GM12873 (cell line): ENCODE data around the gene MAOA.

Source experiments
- TF ChIP-seq, protein P1 (sequence below): IDR thresholded peaks from 2 replicates; pipeline ENCODE4 v1.5.1; 2012; ENCODE audit warnings: low read depth, mild to moderate bottlenecking, moderate library complexity, low read length, control low read depth; ENCODE audit not compliant: insufficient read depth; ENCODE audit errors: missing control alignments

The MAOA gene

DNA sequence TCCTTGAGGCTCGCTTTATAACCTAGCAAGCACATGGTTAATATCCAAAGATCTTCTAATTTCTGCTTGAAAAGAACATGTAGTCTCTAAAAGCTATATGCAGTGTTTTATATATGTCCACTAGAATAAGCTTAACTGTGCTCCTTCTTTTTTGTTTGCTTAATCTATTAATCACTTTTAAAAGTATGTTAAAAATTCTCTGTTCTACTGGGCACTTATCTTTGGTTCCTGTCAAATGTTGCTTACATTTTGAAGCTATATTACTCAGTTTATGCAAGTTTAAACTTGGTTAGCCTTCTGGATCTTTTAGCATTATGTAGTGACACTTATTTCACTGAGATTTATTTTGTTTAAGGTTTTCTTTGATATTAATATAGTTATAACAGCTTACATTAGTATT, 32.5 kb downstream of the MAOA start:
- TF ChIP-seq, protein P1, sequence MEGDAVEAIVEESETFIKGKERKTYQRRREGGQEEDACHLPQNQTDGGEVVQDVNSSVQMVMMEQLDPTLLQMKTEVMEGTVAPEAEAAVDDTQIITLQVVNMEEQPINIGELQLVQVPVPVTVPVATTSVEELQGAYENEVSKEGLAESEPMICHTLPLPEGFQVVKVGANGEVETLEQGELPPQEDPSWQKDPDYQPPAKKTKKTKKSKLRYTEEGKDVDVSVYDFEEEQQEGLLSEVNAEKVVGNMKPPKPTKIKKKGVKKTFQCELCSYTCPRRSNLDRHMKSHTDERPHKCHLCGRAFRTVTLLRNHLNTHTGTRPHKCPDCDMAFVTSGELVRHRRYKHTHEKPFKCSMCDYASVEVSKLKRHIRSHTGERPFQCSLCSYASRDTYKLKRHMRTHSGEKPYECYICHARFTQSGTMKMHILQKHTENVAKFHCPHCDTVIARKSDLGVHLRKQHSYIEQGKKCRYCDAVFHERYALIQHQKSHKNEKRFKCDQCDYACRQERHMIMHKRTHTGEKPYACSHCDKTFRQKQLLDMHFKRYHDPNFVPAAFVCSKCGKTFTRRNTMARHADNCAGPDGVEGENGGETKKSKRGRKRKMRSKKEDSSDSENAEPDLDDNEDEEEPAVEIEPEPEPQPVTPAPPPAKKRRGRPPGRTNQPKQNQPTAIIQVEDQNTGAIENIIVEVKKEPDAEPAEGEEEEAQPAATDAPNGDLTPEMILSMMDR, result no peak

DNA sequence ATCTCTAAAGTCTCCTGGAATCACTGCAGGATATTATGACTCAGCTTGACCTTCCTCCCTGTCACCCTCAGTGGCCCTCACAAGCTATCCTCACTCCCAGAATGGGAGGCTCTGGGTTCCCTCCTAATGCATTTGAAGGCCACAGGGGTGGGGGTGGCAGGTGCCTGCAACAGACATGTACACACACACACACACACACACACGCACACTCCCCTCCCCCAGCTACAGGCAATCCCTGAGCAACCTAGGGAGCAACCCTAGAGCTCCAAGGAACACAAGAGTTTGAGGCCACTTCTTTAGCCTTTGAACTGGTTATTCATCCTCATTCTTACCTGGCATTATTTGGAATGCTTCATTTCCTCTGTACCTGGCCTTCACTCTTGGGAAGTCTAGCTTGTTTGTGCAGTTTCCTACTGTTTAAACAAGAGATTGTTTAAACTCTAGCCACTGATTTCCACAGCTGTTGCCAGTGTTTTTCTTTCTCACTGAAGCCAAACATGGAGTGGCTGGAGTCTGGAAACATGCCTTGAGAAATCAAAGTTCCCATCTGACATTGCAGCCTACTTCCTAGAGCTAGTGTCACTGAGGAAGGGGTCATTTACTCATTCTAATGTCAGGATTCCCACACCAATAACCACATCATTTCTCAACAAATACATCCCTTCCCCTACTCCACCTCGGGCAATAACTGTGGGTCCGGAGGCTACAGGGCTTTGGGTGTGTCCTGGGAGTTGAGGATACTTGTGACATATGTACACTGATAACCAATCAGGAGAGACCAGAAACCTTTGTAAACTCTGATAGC, 37.7 kb downstream of the MAOA start:
- TF ChIP-seq, protein P1, result no peak

DNA sequence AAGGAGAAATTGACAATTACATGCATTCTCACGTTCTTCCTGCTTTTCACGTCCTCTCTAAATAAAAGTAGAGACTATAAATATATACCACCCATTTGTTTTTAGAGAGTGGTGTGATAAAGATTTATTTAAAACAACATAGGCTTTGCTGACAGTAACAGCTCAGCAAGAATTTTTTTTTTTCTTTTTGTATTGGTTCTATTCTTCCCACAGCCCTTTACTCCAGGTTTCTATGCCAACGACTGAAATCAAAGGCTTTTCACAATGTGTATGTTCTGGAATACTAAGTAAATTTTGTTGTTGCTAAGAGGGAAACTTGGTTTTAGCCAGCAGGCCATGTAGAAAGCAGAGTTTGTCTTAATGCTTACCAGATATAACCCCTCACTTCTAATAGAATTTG, 43.4 kb downstream of the MAOA start:
- TF ChIP-seq, protein P1, result no peak

DNA sequence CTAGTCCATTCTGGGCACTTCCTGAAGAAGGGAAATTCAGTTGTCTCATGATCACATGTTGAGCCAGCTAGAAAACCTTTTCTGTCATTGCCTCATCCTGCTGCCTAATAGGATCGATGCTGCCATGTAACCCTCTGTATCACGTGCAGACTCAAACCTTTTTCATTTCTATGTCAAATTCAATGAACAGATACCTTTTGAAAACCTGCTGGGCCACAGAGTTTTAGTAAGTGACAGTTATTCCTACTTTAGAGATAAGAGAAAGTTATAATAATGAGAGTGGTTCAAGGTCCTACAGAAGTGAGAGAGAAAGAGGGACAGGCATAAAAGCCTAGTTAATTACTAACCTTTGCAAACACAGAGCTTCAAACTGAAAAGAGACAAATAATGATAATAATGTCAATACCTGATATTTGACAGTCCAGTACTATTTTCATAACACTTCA, 46.0 kb downstream of the MAOA start:
- TF ChIP-seq, protein P1, result no peak

DNA sequence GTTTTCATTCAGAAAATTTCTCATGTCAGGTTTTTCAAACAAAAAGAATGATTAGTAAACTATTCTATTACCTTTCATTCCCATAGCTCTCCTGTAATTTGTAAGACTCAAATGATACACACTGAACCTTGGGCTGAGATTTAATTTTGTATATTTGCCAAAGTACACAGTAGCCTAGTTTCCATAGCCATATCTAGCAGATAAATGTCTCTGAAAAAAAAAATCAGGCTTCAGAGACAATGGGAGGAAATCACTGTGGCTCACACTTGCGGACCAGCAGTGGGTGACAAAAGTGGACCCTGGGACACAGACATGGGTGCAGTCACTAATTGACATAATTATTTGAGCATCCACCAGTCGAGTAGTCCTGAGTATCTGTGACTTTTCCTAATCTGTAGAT, 46.6 kb downstream of the MAOA start:
- TF ChIP-seq, protein P1, result no peak

DNA sequence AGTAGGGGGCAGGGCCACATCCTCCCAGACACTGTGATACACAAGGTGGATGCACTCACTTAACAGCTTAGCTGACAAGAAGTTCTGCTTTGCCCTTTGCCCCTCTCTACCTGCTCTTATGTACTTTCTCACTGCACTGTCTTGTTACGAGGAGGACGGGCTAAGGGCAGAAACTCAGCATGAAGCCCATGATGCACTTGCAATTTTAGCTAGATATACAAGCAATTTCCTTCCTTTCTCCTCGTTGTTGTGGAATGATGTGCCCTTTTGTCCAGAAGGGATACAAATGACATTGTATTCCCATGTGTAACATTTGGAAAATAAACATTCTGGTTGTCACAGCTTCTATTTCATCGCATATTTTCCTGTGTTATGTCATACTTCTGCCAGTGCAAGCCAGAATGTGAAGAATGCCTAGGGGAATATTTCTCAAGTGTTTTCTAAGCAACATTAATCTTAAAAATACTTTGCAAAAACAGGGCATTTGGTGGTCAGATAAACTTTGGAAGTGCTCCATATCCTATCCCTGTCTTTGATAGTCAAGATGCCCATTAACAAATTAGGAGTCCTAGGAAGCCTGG, 47.2 kb downstream of the MAOA start:
- TF ChIP-seq, protein P1, result no peak

DNA sequence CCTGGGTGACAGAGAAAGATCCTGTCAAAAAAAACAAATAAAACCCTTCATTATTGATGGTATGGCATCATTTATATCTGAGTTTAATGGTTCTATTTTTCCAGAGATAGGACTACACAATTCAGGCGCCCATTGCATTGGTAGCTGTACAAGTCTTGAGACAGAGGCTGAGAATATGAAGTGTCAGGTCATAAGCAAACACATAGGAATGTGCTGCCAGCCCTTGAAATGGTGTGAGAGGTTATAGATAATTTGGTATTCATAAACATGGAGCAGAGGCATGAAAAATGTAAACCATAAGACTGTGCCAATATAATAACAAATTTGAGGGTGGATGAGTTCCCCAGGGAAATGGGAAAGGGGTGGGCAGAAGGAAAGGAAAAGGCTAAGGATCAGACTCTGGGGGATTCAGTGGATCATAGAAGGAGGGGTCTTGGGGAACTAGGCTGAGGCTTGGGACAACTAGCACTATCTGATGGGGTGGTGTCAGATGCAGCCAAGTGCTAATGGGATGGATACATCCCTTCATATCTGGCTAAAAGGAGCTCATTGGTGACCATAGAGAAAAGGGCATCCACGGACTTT, 50.8 kb downstream of the MAOA start:
- TF ChIP-seq, protein P1, result no peak
